ENCODE data around the gene ISG20L2.

ISG20L2 gene

DNA sequence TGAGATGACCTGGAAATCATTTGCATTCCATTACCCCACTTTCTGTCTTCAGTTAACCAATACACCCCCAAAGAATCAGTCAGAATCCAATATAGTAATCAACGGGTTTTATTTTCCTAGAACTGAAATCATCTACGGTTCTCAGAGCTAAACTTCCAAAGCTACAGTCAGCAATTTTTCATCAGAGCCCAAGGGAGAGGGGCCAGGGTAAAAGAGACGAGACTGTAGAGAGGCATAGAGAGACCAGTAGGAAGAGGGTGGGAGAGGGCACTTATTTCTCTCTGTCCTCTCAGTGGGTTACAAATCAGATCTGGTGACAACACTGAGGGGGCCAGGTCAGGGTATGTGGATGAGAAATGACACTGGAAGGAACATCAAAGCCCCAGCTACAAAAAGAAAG lies 13.5 kb upstream of the ISG20L2 start:
- TF ChIP-seq, protein P1, sequence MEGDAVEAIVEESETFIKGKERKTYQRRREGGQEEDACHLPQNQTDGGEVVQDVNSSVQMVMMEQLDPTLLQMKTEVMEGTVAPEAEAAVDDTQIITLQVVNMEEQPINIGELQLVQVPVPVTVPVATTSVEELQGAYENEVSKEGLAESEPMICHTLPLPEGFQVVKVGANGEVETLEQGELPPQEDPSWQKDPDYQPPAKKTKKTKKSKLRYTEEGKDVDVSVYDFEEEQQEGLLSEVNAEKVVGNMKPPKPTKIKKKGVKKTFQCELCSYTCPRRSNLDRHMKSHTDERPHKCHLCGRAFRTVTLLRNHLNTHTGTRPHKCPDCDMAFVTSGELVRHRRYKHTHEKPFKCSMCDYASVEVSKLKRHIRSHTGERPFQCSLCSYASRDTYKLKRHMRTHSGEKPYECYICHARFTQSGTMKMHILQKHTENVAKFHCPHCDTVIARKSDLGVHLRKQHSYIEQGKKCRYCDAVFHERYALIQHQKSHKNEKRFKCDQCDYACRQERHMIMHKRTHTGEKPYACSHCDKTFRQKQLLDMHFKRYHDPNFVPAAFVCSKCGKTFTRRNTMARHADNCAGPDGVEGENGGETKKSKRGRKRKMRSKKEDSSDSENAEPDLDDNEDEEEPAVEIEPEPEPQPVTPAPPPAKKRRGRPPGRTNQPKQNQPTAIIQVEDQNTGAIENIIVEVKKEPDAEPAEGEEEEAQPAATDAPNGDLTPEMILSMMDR (IDR thresholded peaks at IDR 0.05; ENCODE audit: extremely low read depth, insufficient read depth, missing control alignments), result no peak
- in situ Hi-C loops (cut with MboI; ENCODE audit: low pct_unique_long_range_greater_than_20kb, low sequenced_read_pairs, unreplicated experiment), result no loop called here
- no peak for DNase-seq (ENCODE audit: low spot score)

DNA sequence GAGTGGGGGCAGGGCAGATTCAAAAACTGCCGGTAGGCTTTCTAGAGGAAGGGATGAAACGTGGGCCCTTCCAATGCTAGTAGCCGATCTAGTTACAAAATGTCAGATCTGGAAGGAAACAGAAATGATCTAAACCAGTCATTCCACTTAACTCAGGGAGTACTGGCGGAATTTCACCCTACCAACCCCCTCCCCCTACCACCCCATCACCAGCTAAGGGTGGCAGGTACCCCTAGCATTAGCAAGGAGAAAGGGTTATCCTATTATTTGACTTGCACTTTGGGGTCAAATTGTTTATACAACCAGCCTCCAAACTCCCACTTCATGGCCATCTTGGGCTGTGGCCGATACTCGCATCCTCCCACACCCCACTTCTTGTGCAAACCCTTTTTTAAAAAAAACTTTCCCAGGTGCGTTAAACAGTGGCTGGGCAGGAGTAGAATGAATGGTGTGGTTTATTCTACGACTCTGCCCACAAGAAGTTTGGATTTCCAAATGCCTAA lies 13.0 kb upstream of the ISG20L2 start:
- no peak for DNase-seq (ENCODE audit: low spot score)
- TF ChIP-seq, protein P1 (IDR thresholded peaks at IDR 0.05; ENCODE audit: extremely low read depth, insufficient read depth, missing control alignments), result no peak
- in situ Hi-C loops (cut with MboI; ENCODE audit: low pct_unique_long_range_greater_than_20kb, low sequenced_read_pairs, unreplicated experiment), result no loop called here

DNA sequence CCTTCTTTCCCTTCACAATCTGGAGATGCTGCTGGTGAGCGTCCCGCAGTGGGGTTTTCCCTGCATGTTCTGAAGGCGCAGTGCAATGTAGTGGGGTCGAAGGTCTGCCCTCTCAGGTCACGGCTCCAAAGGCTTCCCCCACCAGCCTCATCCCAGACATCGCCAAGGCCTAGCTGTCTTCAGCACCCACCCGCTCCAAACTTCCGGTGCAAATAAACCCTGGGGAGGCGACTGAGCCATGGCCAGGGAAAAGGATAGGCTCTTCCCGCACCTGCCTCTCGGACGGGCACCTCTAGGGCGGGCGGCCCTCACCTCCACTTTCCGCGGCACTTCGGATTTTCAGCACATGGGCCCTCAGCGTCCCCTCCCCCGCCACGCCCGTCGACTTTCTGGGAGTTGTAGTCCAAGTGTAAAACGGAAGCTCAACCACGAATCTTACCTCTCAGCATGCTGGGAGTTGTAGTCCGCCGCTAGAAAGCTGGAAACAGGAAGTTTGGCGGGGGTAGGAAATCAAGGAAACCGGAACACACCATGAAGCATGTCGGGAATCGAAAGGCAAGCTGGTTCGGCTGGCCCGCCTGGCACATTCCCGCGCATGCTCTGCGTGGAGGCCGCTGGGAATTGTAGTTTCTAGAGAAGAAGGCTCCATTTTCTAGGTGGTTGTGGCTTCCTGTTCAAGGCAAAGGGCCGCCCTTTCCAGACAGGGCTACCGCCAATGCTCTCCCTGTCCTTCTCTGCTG lies 12.3 kb upstream of the ISG20L2 start, which contains the start of gene MRPL24:
Gene MRPL24 (minus strand): TSS at position 348 of the 740 bp plus-strand sequence. CDS start 2,384 bp downstream, outside the sequence.
- TF ChIP-seq, protein P1 (IDR thresholded peaks at IDR 0.05; ENCODE audit: extremely low read depth, insufficient read depth, missing control alignments), result no peak
- DNase-seq (ENCODE audit: low spot score), result peak; percentile 93
- in situ Hi-C loops (cut with MboI; ENCODE audit: low pct_unique_long_range_greater_than_20kb, low sequenced_read_pairs, unreplicated experiment), result no loop called here

DNA sequence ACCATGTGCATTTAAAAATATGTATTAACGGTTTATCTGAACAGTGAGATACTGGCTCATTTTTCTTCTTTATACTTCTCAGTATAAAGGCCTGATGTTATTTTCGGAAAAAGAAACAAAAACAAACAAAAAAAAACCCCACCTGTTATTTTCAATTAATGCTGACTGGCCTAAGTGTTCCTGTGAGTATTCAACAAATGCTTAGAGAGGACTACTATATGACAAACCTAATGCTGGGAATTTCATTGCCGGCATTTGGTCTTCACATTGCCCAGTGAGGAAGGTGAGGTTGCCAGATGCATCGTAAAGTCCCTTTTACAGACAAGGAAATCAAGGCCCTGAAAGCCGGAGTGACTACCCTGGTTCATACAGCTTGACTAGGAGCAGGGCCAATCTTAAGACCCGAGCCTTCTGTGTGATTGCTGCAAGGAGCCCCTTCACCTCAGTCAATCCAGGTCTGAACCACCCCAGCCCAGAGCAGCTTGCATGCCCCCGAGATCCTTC lies 11.7 kb upstream of the ISG20L2 start:
- in situ Hi-C loops (cut with MboI; ENCODE audit: low pct_unique_long_range_greater_than_20kb, low sequenced_read_pairs, unreplicated experiment), result no loop called here
- no peak for DNase-seq (ENCODE audit: low spot score)
- TF ChIP-seq, protein P1 (IDR thresholded peaks at IDR 0.05; ENCODE audit: extremely low read depth, insufficient read depth, missing control alignments), result no peak

DNA sequence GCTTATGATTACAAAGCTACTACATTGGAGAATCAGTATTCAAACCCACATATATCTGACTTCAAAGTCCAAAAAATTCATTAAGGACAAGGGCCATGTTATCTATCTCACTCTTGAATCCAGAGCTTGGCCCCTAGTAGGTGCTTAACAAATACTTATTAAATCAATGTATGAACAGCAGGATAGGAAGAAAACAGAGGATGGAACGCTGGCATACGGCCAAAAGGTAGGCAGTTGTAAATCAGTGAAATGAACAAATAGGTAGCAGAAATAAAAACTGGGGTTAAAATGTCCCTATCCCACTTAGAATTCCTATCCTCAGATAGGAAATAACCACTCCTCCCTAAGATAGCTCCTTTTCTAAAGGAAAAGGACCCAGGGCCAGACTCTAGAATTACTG lies 10.3 kb upstream of the ISG20L2 start:
- in situ Hi-C loops (cut with MboI; ENCODE audit: low pct_unique_long_range_greater_than_20kb, low sequenced_read_pairs, unreplicated experiment), result no loop called here
- TF ChIP-seq, protein P1 (IDR thresholded peaks at IDR 0.05; ENCODE audit: extremely low read depth, insufficient read depth, missing control alignments), result no peak
- DNase-seq (ENCODE audit: low spot score), result no peak

DNA sequence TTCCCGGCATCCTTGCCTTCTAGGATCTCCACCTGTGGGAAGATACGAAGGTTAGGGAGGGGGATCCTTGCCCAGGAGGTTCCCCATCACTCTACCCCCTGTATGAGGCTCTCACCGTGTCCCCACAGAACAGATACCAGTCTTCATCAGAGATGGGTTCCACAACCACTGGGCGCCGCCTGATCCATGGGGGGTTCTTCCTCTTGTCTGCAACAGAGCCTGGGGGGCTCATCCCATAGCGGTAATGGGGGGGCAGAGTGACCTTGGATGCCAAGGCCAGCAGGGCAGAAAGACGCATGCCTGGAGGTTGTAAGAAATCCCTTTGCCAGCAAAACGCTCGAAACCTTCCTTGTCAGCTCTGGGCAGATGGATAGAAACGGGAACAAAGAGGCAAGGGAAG lies 9.8 kb upstream of the ISG20L2 start:
- in situ Hi-C loops (cut with MboI; ENCODE audit: low pct_unique_long_range_greater_than_20kb, low sequenced_read_pairs, unreplicated experiment), result no loop called here

More for the DNA sequence above, 9.8 kb upstream of the ISG20L2 start:
- no peak for DNase-seq (ENCODE audit: low spot score)
- TF ChIP-seq, protein P1 (IDR thresholded peaks at IDR 0.05; ENCODE audit: extremely low read depth, insufficient read depth, missing control alignments), result no peak

Measured in GM13977 (cell line).